Sigmoid colon (tissue), 4 donors: ENCODE results near the gene ZBTB7C.

Experiments used
- CTCF ChIP-seq, 4 experiments: fragments of 450-650 bp in 3 of 4; fragments of 200-600 bp in 1 of 4; IDR thresholded peaks; one replicate each; pipeline ENCODE4 v1.5.1; 2016 to 2019; ENCODE audit warnings: antibody characterized with exemption in 4 of 4, mild to moderate bottlenecking in 3 of 4, moderate library complexity in 2 of 4
- EP300 ChIP-seq, 4 donors: sonication (generic); formaldehyde crosslinking; IDR thresholded peaks; one replicate each; pipeline ENCODE4 v1.6.1; 2017; ENCODE audit warnings: antibody characterized with exemption in 4 of 4
- POLR2A ChIP-seq, 2 donors: fragments of 450-650 bp; IDR thresholded peaks; one replicate each; pipeline ENCODE4 v1.6.1; 2016; ENCODE audit warnings: antibody characterized with exemption in 2 of 2, mild to moderate bottlenecking in 2 of 2, moderate library complexity in 2 of 2
- POLR2AphosphoS5 ChIP-seq, 4 donors: sonication (generic); formaldehyde crosslinking; IDR thresholded peaks; one replicate each; pipeline ENCODE4 v1.6.1; 2017; ENCODE audit warnings: antibody characterized with exemption in 4 of 4

DNA sequence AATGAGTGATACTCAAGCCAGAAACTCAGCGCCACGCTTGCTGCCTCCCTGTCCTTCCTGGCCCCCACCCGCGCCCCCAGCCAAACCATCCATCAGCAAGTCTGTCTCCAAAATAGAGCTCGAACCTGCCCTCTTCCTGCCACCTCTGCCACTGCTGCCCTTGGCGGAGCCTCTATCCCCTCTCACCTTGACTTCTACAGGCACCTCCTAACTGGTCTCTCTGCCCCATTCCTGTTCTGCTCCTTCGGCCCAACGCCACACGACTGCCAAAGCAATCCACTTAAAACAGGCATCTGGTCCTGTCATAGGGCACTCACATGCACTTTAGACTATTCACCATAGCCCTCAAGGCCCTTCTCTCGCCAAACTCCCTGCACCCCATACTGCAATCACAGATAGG is 268.5 kb downstream of the ZBTB7C start:
- no peak for TF ChIP-seq POLR2AphosphoS5 (IDR thresholded peaks at IDR 0.05)
- no peak for TF ChIP-seq CTCF (IDR thresholded peaks at IDR 0.05)
- TF ChIP-seq EP300 (IDR thresholded peaks at IDR 0.05): no peak
- no peak for TF ChIP-seq POLR2A (IDR thresholded peaks at IDR 0.05)
